GM13977 (cell line): ENCODE results near the gene KIF5C.
A peak's percentile ranks its signal among the peaks of the same experiment; 100 is the strongest.

ENCODE experiments used
- DNase-seq: peaks from one replicate; pipeline ENCODE4 v3.0.0; 2012; ENCODE audit warnings: low spot score
- CTCF ChIP-seq: IDR thresholded peaks from 2 replicates; pipeline ENCODE4 v1.5.1; 2012; ENCODE audit warnings: mild to moderate bottlenecking, control low read depth; ENCODE audit not compliant: insufficient read depth; ENCODE audit errors: extremely low read depth, missing control alignments
- in situ Hi-C: fragments of 300-500 bp; cut with MboI; formaldehyde crosslinking; loops from one replicate; pipeline ENCODE4 v1.12.0; 2022; ENCODE audit warnings: low sequenced_read_pairs, low pct_unique_long_range_greater_than_20kb, mixed read lengths, inconsistent platforms; ENCODE audit not compliant: unreplicated experiment

Gene KIF5C

GRCh38 chr2:148968301-148968700 is 93.3 kb downstream of the KIF5C start:
- no peak for TF ChIP-seq CTCF
- DNase-seq = no peak
- in situ Hi-C loops = no loop called here

- TF ChIP-seq CTCF = no peak
- no peak for DNase-seq
- in situ Hi-C loops = no loop called here
Observed at GRCh38 chr2:148968776-148969319, 93.8 kb downstream of the KIF5C start.

GRCh38 chr2:148969659-148970061 is 94.6 kb downstream of the KIF5C start:
- DNase-seq = no peak
- in situ Hi-C loops = no loop called here

GRCh38 chr2:148970385-148970784 is 95.4 kb downstream of the KIF5C start:
- TF ChIP-seq CTCF = no peak
- DNase-seq = no peak
- in situ Hi-C loops = no loop called here

More at GRCh38 chr2:148969659-148970061, 94.6 kb downstream of the KIF5C start:
- no peak for TF ChIP-seq CTCF

- no peak for TF ChIP-seq CTCF
- peak; percentile 57 for DNase-seq
- in situ Hi-C loops = no loop called here
Observed at GRCh38 chr2:148971547-148971946, 96.5 kb downstream of the KIF5C start.

GRCh38 chr2:148974095-148974494 is 99.1 kb downstream of the KIF5C start:
- in situ Hi-C loops = no loop called here
- no peak for DNase-seq
- TF ChIP-seq CTCF = no peak
